K562 (cell line): ENCODE data around the gene LY6G5B. TPM values are rescaled to one million over a fixed set of nuclear protein-coding genes. Genes with fewer than 3 reads are reported as not detected.
A peak's percentile ranks its signal among the peaks of the same experiment; 100 is the strongest.

Source experiments
- ARHGAP35 ChIP-seq: fragments of 450-650 bp; IDR thresholded peaks from 2 replicates; pipeline ENCODE4 v1.6.1; 2018; ENCODE audit not compliant: partially characterized antibody
- CEBPG ChIP-seq, 3 experiments: fragments of 200-800 bp in 1 of 3; sonication (Bioruptor generic) in 1 of 3; sonication (generic) in 1 of 3; formaldehyde crosslinking in 1 of 3; IDR thresholded peaks in 2 of 3; conservative IDR thresholded peaks in 1 of 3; 2 replicates each; pipeline versions ENCODE4 v1.6.1 to v1.8.0; 2016 to 2022; ENCODE audit warnings: missing compliant biosample characterization in 2 of 3, missing genetic modification characterization in 2 of 3, mild to moderate bottlenecking in 1 of 3, missing genetic modification reagents in 1 of 3
- EHMT2 ChIP-seq: fragments of 450-650 bp; IDR thresholded peaks from 2 replicates; pipeline ENCODE4 v1.6.1; 2018; ENCODE audit warnings: antibody characterized with exemption
- HDAC3 ChIP-seq: fragments of 450-650 bp; IDR thresholded peaks from 2 replicates; pipeline ENCODE4 v1.6.1; 2018; ENCODE audit warnings: borderline replicate concordance, mild to moderate bottlenecking, moderate library complexity; ENCODE audit not compliant: partially characterized antibody
- NFE2L1 ChIP-seq: fragments of 450-650 bp; IDR thresholded peaks from 2 replicates; pipeline ENCODE4 v1.6.1; 2016; ENCODE audit warnings: missing genetic modification characterization, low read depth, mild to moderate bottlenecking, missing compliant biosample characterization, moderate library complexity, borderline replicate concordance
- POLR3A ChIP-seq: IDR thresholded peaks from 2 replicates; pipeline ENCODE4 v1.6.1; 2011; ENCODE audit warnings: borderline replicate concordance, mild to moderate bottlenecking, moderate library complexity; ENCODE audit not compliant: insufficient read length, insufficient read depth; ENCODE audit errors: extremely low read depth
- RBM39 ChIP-seq: fragments of 200-400 bp; formaldehyde crosslinking; optimal IDR thresholded peaks from 2 replicates; pipeline ENCODE3; 2018; ENCODE audit warnings: low read depth, low read length
- SP1 ChIP-seq: sonication (generic); formaldehyde crosslinking; IDR thresholded peaks from 2 replicates; pipeline ENCODE4 v1.8.1; 2022; ENCODE audit warnings: mild to moderate bottlenecking, missing genetic modification reagents
- STAT5A ChIP-seq: IDR thresholded peaks from 2 replicates; pipeline ENCODE4 v1.6.1; 2012; ENCODE audit warnings: low read length, inconsistent platforms, borderline replicate concordance
- THRAP3 ChIP-seq: fragments of 450-650 bp; IDR thresholded peaks from 2 replicates; pipeline ENCODE4 v1.6.1; 2016; ENCODE audit warnings: mild to moderate bottlenecking, inconsistent platforms, borderline replicate concordance
- ZZZ3 ChIP-seq: fragments of 450-650 bp; IDR thresholded peaks from 2 replicates; pipeline ENCODE4 v1.6.1; 2016; ENCODE audit warnings: antibody characterized with exemption, mild to moderate bottlenecking, moderate library complexity
- polyA plus RNA-seq, 8 experiments: library from polyadenylated mRNA; depleted of rRNA in 4 of 8; stranded (reverse) in 5 of 8; unstranded in 3 of 8; fragments of >200 nt; fragmentation: Nextera tagmentation in 2 of 8; fragmentation: Illumina TruSeq in 1 of 8; extraction: Ambion mirVana in 2 of 8; extraction: Trizol in 1 of 8; gene quantifications; 2 replicates each; pipeline versions ENCODE4 v1.2.1 to v1.2.3, GENCODE V29; 2011 to 2014; ENCODE audit warnings: inconsistent platforms in 1 of 8, missing spikeins in 1 of 8
- total RNA-seq, 7 experiments: library from RNA; depleted of rRNA in 6 of 7; stranded (reverse); fragments of >200 nt in 6 of 7; fragmentation: Illumina TruSeq in 2 of 7; extraction: Trizol in 2 of 7; gene quantifications; 2 replicates each; pipeline versions ENCODE4 v1.2.1 to v1.2.3, GENCODE V29; 2011 to 2021; ENCODE audit warnings: low replicate concordance in 1 of 7
- TF ChIP-seq, protein P1 (sequence below): sonication (generic); formaldehyde crosslinking; IDR thresholded peaks from 2 replicates; pipeline ENCODE4 v1.8.1; 2023; ENCODE audit warnings: mild to moderate bottlenecking, missing genetic modification reagents, moderate library complexity
- TF ChIP-seq, protein P2 (sequence below): sonication (generic); formaldehyde crosslinking; IDR thresholded peaks from 2 replicates; pipeline ENCODE4 v1.8.0; 2022; ENCODE audit warnings: mild to moderate bottlenecking, missing genetic modification reagents
- TF ChIP-seq, protein P3 (sequence below), 2 experiments: IDR thresholded peaks; 2 replicates each; pipeline ENCODE4 v1.6.1; 2011; ENCODE audit warnings: borderline replicate concordance in 1 of 2, control low read depth in 1 of 2, low read depth in 1 of 2, low read length in 1 of 2, mild to moderate bottlenecking in 1 of 2, mixed read lengths in 1 of 2, moderate library complexity in 1 of 2; ENCODE audit not compliant: insufficient read depth in 1 of 2, insufficient read length in 1 of 2, poor library complexity in 1 of 2, severe bottlenecking in 1 of 2; ENCODE audit errors: extremely low read depth in 1 of 2
- TF ChIP-seq, protein P4 (sequence below): fragments of 250-450 bp; sonication (Bioruptor Pico); IDR thresholded peaks from 2 replicates; pipeline ENCODE4 v1.5.1; 2021; ENCODE audit warnings: mild to moderate bottlenecking
- TF ChIP-seq, protein P5 (sequence below): fragments of 250-450 bp; sonication (Bioruptor Pico); IDR thresholded peaks from 2 replicates; pipeline ENCODE4 v1.8.0; 2021; ENCODE audit warnings: borderline replicate concordance, mild to moderate bottlenecking, moderate library complexity; ENCODE audit not compliant: poor library complexity, severe bottlenecking

Gene LY6G5B
- total and polyA plus RNA-seq, 9 of the 15 experiments (the other 6 are each of a cell fraction or from before 2014, with no cell fraction given), result 6.0 to 27.0 (median 7.5) TPM

DNA sequence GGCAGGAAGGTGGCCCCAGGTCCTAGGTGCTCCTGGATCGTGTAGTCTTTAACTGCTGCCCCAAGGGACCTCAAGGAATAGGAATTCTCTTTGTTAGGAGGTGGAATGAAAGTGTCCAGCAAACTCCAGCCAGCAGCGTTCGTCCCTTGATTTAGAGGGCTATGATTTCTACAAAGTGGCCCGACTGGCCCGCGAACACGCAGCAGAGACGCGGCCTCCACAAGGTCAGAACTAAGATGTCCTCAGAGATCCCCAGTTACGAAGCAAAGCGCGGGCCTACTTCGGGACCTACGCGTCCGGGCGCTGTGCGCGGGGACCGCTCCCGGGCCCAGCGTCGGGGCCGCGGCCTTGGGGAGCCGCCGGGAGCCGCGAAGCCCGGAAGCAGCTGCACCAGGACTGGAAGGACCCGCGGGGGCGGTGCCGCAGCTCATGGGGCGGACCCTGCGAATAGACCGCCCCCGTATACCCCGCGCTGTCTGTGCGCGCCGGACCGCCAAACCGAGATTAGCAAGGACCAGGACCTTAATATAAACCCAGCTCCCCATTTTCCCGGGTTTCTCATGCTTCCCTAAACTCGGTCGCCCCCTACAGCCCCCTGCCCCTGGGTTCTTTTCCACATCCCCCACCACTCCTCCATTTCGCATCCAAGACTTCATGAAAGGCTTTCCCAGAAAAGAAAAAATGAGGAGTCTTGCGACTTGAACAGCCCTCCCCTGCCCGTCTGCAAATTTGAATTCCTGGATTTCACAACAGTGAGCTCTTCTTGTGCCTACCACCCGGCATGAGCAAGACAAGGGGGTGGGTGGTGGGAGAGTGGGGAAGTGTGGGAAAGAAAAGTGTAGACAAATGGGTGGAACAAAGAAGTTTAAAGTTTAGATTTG, 9.2 kb upstream of the LY6G5B start, which contains the start of gene C6orf47 (continued):
- TF ChIP-seq, protein P1, sequence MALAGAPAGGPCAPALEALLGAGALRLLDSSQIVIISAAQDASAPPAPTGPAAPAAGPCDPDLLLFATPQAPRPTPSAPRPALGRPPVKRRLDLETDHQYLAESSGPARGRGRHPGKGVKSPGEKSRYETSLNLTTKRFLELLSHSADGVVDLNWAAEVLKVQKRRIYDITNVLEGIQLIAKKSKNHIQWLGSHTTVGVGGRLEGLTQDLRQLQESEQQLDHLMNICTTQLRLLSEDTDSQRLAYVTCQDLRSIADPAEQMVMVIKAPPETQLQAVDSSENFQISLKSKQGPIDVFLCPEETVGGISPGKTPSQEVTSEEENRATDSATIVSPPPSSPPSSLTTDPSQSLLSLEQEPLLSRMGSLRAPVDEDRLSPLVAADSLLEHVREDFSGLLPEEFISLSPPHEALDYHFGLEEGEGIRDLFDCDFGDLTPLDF (CRISPR knock-in tag), result no peak
- no peak for TF ChIP-seq RBM39
- TF ChIP-seq, protein P2, sequence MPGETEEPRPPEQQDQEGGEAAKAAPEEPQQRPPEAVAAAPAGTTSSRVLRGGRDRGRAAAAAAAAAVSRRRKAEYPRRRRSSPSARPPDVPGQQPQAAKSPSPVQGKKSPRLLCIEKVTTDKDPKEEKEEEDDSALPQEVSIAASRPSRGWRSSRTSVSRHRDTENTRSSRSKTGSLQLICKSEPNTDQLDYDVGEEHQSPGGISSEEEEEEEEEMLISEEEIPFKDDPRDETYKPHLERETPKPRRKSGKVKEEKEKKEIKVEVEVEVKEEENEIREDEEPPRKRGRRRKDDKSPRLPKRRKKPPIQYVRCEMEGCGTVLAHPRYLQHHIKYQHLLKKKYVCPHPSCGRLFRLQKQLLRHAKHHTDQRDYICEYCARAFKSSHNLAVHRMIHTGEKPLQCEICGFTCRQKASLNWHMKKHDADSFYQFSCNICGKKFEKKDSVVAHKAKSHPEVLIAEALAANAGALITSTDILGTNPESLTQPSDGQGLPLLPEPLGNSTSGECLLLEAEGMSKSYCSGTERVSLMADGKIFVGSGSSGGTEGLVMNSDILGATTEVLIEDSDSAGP (CRISPR knock-in tag), result 0 out of 2 replicates have a peak, but pooled peaks have one; percentile 5
- no peak for TF ChIP-seq POLR3A
- TF ChIP-seq, protein P3, sequence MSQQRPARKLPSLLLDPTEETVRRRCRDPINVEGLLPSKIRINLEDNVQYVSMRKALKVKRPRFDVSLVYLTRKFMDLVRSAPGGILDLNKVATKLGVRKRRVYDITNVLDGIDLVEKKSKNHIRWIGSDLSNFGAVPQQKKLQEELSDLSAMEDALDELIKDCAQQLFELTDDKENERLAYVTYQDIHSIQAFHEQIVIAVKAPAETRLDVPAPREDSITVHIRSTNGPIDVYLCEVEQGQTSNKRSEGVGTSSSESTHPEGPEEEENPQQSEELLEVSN (IDR thresholded peaks at IDR 0.05; ENCODE audit: borderline replicate concordance in 1 of 2, extremely low read depth in 1 of 2, insufficient read depth in 1 of 2, insufficient read length in 1 of 2, low read depth in 1 of 2, low read length in 1 of 2, poor library complexity in 1 of 2, severe bottlenecking in 1 of 2), result peak; percentile 52 to 76
- TF ChIP-seq HDAC3, result no peak
- TF ChIP-seq THRAP3, result no peak
- peak; percentile 86; the same call in 1 of the 2 replicates for TF ChIP-seq SP1 (CRISPR knock-in tag)
- TF ChIP-seq, protein P4, sequence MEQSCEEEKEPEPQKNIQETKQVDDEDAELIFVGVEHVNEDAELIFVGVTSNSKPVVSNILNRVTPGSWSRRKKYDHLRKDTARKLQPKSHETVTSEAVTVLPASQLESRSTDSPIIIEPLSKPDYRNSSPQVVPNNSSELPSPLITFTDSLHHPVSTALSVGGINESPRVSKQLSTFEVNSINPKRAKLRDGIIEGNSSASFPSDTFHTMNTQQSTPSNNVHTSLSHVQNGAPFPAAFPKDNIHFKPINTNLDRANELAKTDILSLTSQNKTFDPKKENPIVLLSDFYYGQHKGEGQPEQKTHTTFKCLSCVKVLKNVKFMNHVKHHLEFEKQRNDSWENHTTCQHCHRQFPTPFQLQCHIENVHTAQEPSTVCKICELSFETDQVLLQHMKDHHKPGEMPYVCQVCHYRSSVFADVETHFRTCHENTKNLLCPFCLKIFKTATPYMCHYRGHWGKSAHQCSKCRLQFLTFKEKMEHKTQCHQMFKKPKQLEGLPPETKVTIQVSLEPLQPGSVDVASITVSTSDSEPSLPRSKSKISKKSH (CRISPR knock-in tag), result peak; percentile 95
- TF ChIP-seq NFE2L1 (tag), result no peak
- no peak; the same call in 1 of the 2 replicates for TF ChIP-seq STAT5A
- TF ChIP-seq EHMT2, result no peak
- peak; percentile 64; the same call in 1 of the 2 replicates for TF ChIP-seq CEBPG (CRISPR knock-in tag; IDR thresholded peaks at IDR 0.05)
- peak in 1 of 2 experiments; percentile 79; a peak in 2 of 4 replicates for TF ChIP-seq CEBPG (tag; conservative IDR thresholded peaks at IDR 0.05 in 1 of 2, IDR thresholded peaks at IDR 0.05 in 1 of 2)
- TF ChIP-seq ARHGAP35, result peak; percentile 72
- TF ChIP-seq, protein P5, sequence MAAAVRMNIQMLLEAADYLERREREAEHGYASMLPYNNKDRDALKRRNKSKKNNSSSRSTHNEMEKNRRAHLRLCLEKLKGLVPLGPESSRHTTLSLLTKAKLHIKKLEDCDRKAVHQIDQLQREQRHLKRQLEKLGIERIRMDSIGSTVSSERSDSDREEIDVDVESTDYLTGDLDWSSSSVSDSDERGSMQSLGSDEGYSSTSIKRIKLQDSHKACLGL (CRISPR knock-in tag), result peak; percentile 45
- no peak for TF ChIP-seq ZZZ3
